Measurements from ENCODE around the gene PDHX.

DNA sequence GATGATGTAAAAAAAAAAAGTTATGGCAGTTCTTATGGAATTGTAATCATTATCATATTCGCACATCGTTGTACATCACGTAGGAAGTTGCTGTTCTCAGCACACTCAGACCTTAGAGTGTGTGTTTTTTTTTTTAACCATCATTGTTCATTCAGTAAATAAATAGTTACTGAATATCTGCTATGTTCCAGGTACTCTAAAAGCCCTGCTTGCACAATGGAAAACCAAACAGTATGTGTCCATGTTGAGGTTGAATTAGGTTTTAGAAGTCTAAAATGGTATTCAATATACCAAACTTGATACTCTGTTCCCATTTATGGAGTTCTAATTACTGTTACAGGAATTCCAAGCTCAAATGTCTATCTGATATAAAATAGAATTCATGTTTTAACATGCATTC is 41.2 kb downstream of the PDHX start:
- TF ChIP-seq CREM (IDR thresholded peaks at IDR 0.05; ENCODE audit: low read depth) (no peak), SRF (IDR thresholded peaks at IDR 0.05; ENCODE audit: low read depth in 2 of 2, low read length in 2 of 2) (no peak), ZZZ3 (IDR thresholded peaks at IDR 0.05; ENCODE audit: control insufficient read depth, insufficient read length, low read depth) (no peak)
- TF ChIP-seq, protein P1, sequence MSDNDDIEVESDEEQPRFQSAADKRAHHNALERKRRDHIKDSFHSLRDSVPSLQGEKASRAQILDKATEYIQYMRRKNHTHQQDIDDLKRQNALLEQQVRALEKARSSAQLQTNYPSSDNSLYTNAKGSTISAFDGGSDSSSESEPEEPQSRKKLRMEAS (IDR thresholded peaks at IDR 0.05; ENCODE audit: low read depth, low read length) = no peak
- TF ChIP-seq, protein P2, sequence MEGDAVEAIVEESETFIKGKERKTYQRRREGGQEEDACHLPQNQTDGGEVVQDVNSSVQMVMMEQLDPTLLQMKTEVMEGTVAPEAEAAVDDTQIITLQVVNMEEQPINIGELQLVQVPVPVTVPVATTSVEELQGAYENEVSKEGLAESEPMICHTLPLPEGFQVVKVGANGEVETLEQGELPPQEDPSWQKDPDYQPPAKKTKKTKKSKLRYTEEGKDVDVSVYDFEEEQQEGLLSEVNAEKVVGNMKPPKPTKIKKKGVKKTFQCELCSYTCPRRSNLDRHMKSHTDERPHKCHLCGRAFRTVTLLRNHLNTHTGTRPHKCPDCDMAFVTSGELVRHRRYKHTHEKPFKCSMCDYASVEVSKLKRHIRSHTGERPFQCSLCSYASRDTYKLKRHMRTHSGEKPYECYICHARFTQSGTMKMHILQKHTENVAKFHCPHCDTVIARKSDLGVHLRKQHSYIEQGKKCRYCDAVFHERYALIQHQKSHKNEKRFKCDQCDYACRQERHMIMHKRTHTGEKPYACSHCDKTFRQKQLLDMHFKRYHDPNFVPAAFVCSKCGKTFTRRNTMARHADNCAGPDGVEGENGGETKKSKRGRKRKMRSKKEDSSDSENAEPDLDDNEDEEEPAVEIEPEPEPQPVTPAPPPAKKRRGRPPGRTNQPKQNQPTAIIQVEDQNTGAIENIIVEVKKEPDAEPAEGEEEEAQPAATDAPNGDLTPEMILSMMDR (IDR thresholded peaks at IDR 0.05 in 2 of 3, conservative IDR thresholded peaks at IDR 0.05 in 1 of 3; ENCODE audit: control insufficient read depth in 2 of 3, extremely low read depth in 1 of 3, insufficient read depth in 1 of 3, low read depth in 3 of 3, low read length in 3 of 3) = no peak
- TF ChIP-seq, protein P3, sequence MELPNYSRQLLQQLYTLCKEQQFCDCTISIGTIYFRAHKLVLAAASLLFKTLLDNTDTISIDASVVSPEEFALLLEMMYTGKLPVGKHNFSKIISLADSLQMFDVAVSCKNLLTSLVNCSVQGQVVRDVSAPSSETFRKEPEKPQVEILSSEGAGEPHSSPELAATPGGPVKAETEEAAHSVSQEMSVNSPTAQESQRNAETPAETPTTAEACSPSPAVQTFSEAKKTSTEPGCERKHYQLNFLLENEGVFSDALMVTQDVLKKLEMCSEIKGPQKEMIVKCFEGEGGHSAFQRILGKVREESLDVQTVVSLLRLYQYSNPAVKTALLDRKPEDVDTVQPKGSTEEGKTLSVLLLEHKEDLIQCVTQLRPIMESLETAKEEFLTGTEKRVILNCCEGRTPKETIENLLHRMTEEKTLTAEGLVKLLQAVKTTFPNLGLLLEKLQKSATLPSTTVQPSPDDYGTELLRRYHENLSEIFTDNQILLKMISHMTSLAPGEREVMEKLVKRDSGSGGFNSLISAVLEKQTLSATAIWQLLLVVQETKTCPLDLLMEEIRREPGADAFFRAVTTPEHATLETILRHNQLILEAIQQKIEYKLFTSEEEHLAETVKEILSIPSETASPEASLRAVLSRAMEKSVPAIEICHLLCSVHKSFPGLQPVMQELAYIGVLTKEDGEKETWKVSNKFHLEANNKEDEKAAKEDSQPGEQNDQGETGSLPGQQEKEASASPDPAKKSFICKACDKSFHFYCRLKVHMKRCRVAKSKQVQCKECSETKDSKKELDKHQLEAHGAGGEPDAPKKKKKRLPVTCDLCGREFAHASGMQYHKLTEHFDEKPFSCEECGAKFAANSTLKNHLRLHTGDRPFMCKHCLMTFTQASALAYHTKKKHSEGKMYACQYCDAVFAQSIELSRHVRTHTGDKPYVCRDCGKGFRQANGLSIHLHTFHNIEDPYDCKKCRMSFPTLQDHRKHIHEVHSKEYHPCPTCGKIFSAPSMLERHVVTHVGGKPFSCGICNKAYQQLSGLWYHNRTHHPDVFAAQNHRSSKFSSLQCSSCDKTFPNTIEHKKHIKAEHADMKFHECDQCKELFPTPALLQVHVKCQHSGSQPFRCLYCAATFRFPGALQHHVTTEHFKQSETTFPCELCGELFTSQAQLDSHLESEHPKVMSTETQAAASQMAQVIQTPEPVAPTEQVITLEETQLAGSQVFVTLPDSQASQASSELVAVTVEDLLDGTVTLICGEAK (IDR thresholded peaks at IDR 0.05; ENCODE audit: borderline replicate concordance) = no peak
- TF ChIP-seq, protein P4, sequence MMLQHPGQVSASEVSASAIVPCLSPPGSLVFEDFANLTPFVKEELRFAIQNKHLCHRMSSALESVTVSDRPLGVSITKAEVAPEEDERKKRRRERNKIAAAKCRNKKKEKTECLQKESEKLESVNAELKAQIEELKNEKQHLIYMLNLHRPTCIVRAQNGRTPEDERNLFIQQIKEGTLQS (IDR thresholded peaks at IDR 0.05; ENCODE audit: borderline replicate concordance, extremely low read depth, low read depth, low read length) = no peak

Data from GM12878 (cell line).